Neutrophil (primary cell): ENCODE measurements around the gene HIVEP3.

Experiments used
- H3K27ac ChIP-seq: fragments of 200-600 bp; sonication (generic); 2 replicates; pipeline ENCODE4 v1.5.1; 2016; ENCODE audit warnings: mild to moderate bottlenecking, moderate library complexity
- H3K27me3 ChIP-seq: fragments of 200-600 bp; sonication (generic); 2 replicates; pipeline ENCODE4 v1.6.0; 2016; ENCODE audit warnings: mild to moderate bottlenecking
- H3K36me3 ChIP-seq: fragments of 200-600 bp; sonication (generic); 2 replicates; pipeline ENCODE4 v1.5.1; 2017
- H3K4me1 ChIP-seq, 2 experiments: fragments of 200-600 bp in 1 of 2; sonication (generic) in 1 of 2; 1 replicate in 1 of 2; 2 replicates in 1 of 2; pipeline versions ENCODE4 v1.5.1 to v1.6.1; 2013 to 2016; ENCODE audit warnings: low read depth in 1 of 2, low read length in 1 of 2, mild to moderate bottlenecking in 1 of 2, moderate library complexity in 1 of 2; ENCODE audit not compliant: control insufficient read depth in 1 of 2, insufficient read depth in 1 of 2
- H3K4me3 ChIP-seq, 2 experiments: fragments of 200-600 bp in 1 of 2; sonication (generic) in 1 of 2; 1 replicate in 1 of 2; 2 replicates in 1 of 2; pipeline ENCODE4 v1.5.1; 2013 to 2016; ENCODE audit warnings: low read depth in 1 of 2, low read length in 1 of 2, mild to moderate bottlenecking in 1 of 2, moderate library complexity in 1 of 2
- H3K9me3 ChIP-seq: fragments of 200-600 bp; sonication (generic); 2 replicates; pipeline ENCODE4 v1.5.1; 2016
- TF ChIP-seq, protein P1 (sequence below): fragments of 200-600 bp; sonication (generic); IDR thresholded peaks from 2 replicates; pipeline ENCODE4 v1.5.1; 2016; ENCODE audit warnings: antibody characterized with exemption

The HIVEP3 gene

DNA sequence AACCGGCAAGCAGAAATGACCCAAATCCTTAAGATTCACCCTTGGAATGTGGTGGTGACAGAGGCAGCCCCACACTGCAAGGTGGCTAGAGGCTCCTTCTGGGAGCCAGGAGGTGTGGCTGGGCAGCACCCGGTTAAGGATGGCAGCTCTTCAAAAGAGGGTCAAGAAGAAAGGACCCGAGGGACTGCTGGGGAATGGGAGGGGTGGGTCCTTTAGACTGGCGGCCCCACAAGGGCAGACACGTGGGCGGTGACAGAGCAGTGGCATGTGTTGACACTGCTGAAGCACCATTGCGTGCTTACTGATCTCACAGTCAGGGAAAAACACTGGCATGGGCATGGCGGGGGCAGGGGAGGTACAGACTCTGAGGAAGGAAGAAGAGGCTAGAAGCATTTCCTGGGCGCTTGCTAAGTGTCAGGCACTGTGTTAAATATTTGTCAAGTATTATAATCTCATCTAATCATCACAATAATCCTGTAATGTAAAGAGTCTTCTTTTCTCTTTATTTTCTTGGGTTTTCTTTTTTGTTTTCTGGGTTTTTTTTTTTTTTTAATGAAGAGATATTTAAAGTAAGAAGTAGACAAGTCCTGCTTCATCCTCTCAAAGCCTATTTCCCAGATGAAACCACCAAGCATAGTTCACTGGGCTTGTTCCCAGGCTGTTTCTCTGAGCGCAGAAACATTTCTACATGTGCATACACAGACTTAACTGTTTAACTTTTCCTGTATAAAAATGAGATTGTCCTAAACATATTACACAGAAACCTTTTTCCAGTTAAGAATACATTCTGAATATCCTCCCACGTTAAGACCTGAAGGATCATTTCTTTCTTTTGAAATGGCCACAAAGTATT, 268.5 kb downstream of the HIVEP3 start:
- no peaks in the 10 kb centered on the region for H3K36me3 ChIP-seq
- no peaks in the 10 kb centered on the region for H3K4me1 ChIP-seq
- H3K9me3 ChIP-seq: no peaks in the 10 kb centered on the region
- TF ChIP-seq, protein P1, sequence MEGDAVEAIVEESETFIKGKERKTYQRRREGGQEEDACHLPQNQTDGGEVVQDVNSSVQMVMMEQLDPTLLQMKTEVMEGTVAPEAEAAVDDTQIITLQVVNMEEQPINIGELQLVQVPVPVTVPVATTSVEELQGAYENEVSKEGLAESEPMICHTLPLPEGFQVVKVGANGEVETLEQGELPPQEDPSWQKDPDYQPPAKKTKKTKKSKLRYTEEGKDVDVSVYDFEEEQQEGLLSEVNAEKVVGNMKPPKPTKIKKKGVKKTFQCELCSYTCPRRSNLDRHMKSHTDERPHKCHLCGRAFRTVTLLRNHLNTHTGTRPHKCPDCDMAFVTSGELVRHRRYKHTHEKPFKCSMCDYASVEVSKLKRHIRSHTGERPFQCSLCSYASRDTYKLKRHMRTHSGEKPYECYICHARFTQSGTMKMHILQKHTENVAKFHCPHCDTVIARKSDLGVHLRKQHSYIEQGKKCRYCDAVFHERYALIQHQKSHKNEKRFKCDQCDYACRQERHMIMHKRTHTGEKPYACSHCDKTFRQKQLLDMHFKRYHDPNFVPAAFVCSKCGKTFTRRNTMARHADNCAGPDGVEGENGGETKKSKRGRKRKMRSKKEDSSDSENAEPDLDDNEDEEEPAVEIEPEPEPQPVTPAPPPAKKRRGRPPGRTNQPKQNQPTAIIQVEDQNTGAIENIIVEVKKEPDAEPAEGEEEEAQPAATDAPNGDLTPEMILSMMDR: no peak
- H3K27me3 ChIP-seq: no peaks in the 10 kb centered on the region
- no peak overlapping the region for H3K27ac ChIP-seq
- H3K4me3 ChIP-seq: no peak overlapping the region

DNA sequence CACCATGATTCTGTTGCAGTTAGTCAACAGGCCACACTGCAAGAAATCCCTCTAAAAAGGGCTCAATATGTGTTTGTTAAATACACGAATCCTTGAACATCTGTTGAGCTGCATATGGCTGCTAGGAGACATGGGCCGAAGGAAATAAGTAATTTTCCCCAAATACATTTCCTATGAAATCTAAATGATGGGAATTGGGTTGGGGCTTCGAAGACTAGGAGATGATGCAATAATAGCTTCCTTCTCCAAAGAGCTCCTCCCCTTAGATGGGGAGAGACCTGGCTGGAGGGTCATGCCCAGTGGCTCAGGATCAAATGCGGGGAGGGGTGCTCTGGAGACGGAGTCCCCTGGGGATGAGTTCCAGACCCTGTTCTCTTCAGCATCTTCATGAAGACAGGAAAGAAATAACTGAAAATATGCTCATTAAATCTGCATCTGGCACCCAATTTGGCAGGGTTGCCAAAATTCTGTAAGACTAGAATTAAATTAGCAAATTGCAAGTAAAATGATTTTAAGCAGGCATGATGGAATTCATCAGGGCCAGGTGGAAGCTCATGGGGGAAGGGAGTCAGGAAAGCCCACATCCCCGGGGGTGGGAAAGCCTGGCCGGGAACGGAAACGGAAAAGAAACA, 269.2 kb downstream of the HIVEP3 start:
- TF ChIP-seq, protein P1: no peak
- no peaks in the 10 kb centered on the region for H3K27me3 ChIP-seq
- H3K9me3 ChIP-seq: no peaks in the 10 kb centered on the region
- no peak overlapping the region for H3K27ac ChIP-seq
- no peaks in the 10 kb centered on the region for H3K36me3 ChIP-seq
- H3K4me3 ChIP-seq: no peak overlapping the region
- H3K4me1 ChIP-seq: no peaks in the 10 kb centered on the region

DNA sequence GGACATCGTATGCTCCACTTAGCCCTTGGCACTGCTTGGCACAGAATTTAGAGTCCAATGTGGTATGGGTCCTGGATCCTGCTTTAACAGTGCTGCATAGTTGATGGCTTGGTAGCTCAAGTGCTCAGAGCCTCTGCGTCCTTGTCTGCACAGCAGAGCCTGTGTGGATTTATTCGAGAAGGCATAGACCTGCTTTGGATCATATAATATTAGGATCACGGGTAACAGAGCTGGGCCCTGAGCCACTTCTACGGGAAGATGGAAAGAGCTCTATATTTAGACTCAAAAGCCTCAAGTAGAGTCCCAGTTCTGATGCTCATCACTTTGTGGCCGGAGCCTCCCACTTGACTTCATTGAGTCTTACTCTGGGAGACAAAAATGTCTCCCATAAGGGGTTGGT, 269.9 kb downstream of the HIVEP3 start:
- Histone ChIP-seq H3K27me3 (no peaks in the 10 kb centered on the region), H3K36me3 (no peaks in the 10 kb centered on the region), H3K4me3 (no peak overlapping the region), H3K9me3 (no peaks in the 10 kb centered on the region), H3K4me1 (no peaks in the 10 kb centered on the region), H3K27ac (no peak overlapping the region)
- TF ChIP-seq, protein P1: no peak

DNA sequence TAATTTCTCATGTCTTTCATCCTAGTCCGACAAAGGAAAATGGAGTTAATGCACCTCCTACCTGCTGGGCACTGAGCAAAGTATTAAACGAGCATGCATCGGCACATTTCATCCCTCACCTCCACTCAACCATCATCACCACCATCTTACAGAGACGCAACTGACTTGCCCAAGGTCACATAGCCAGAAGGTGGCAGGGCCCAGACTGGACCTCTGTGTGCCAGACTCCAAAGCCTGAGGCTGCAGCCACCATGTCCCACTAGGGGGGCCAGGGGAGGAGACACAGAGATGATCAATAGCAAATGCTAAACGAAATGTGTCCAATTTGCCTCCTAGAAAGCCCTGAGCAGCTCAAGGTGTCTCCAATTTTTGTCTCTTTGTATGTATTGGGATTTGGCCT, 270.5 kb downstream of the HIVEP3 start:
- no peak overlapping the region for H3K27ac ChIP-seq
- no peaks in the 10 kb centered on the region for H3K9me3 ChIP-seq
- no peak overlapping the region for H3K4me3 ChIP-seq
- H3K4me1 ChIP-seq: no peaks in the 10 kb centered on the region
- no peaks in the 10 kb centered on the region for H3K36me3 ChIP-seq
- H3K27me3 ChIP-seq: no peaks in the 10 kb centered on the region
- TF ChIP-seq, protein P1: no peak

DNA sequence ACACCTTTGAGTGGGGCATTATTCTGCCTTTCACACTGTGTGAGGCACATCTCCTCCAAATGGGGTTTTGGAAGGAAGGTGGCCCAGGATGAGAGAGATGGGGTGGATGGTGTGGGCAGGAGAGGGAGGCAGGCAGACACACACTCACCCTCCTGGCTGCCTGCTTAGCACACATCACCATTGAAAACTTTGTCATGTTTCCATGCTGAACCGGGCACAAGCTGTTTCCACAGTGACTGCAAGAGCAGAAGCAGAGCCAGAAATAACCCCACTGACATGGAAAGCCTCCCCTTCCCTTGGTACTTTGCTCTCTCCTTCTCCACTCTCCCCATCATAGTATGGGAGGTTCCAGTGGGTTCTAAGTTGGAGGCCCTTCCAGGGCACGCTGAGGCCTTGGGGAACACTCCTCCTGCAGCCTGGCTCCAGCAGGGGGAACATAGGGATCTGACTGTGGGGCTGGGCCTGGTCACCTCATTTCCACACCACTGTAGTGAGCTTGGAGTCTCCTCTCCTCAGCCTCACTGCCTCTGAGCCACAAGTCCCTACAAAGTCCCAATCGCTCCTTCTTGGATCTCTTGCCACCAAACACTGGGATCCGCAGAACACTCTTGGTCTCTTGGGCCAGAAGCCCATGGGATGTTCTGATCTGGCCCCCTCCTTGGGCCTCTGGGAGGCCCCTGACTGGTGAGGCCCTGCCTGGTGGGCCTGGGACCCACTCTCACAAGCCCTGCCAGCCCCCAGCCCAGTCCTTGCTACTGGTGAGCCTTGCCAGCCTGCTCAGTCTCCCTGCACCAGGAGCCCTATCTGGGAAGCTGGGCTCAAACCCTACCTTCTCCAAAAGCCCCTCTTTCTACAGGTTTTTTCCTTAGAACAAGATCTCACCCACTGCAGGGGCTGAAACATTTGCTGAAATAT, 271.2 kb downstream of the HIVEP3 start:
- Histone ChIP-seq H3K4me1 (no peaks in the 10 kb centered on the region), H3K4me3 (no peak overlapping the region), H3K9me3 (no peaks in the 10 kb centered on the region), H3K27ac (no peak overlapping the region), H3K36me3 (no peaks in the 10 kb centered on the region), H3K27me3 (no peaks in the 10 kb centered on the region)
- TF ChIP-seq, protein P1: no peak
